Body of pancreas (tissue), 4 donors: Measurements from ENCODE around the gene RTKN2.

Source experiments
- CTCF ChIP-seq, 7 experiments: fragments of 450-650 bp in 4 of 7; fragments of 200-600 bp in 3 of 7; sonication (generic) in 3 of 7; IDR thresholded peaks; one replicate each; pipeline ENCODE4 v1.5.1; 2016 to 2019; ENCODE audit warnings: antibody characterized with exemption in 7 of 7
- POLR2A ChIP-seq, 3 donors: fragments of 450-650 bp; IDR thresholded peaks; one replicate each; pipeline ENCODE4 v1.6.1; 2016; ENCODE audit warnings: antibody characterized with exemption in 3 of 3, mild to moderate bottlenecking in 2 of 3

- TF ChIP-seq CTCF (IDR thresholded peaks at IDR 0.05), result no peak
- no peak for TF ChIP-seq POLR2A (IDR thresholded peaks at IDR 0.05)
Observed at GRCh38 chr10:62303922-62304321, 35.3 kb upstream of the RTKN2 start.
